ENCODE measurements around the gene DIPK1A.

Gene DIPK1A

DNA sequence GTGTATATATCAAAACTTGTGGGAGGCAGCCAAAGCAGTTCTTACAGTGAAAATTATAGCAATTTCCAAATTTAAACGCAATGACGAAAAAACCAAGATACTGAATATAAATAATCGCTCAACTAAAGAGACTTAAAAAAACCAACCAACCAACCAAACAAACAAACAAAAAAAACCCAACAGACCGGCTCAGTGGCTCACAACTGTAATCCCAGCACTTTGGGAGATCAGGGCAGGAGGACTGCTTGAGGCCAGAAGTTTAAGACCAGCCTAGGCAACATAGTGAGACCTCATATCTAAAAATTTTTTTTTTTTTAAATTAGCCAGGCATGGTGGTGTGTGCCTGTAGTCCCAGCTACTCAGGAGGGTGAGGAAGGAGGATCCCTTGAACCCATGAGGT lies 106.0 kb downstream of the DIPK1A start:
- H2AK5ac ChIP-seq (ENCODE audit: low read length), result no peak overlapping the region
- 100% methylated on average over 1 of the region's 4 CpGs for WGBS (ENCODE audit: extremely low coverage, insufficient coverage, insufficient read length)
- H2BK5ac ChIP-seq (ENCODE audit: low read depth, low read length, poor library complexity), result no peak overlapping the region

GRCh38 chr1:92854101-92854785 lies 107.0 kb downstream of the DIPK1A start:
- Histone ChIP-seq H3K23ac (ENCODE audit: low read length) (no peak overlapping the region), H3K4me3 (ENCODE audit: low read depth, low read length) (no peak overlapping the region), H3K18ac (ENCODE audit: low read length) (no peak overlapping the region), H3K36me3 (ENCODE audit: control insufficient read depth in 1 of 2, insufficient read depth in 2 of 2, low read length in 2 of 2) (peaks cover 0 to 2% of the 10 kb centered on the region in 2 experiments), H3K9ac (ENCODE audit: low read length) (no peak overlapping the region), H2BK120ac (ENCODE audit: insufficient read depth, low read length, poor library complexity) (no peak overlapping the region), H2BK5ac (ENCODE audit: low read depth, low read length, poor library complexity) (no peak overlapping the region), H3K4me2 (ENCODE audit: low read length) (no peak overlapping the region), H3K4me1 (ENCODE audit: control insufficient read depth in 1 of 2, insufficient read depth in 2 of 2, low read length in 2 of 2) (no peaks in the 10 kb centered on the region), H3K27me3 (ENCODE audit: insufficient read depth, low read length) (no peaks in the 10 kb centered on the region), H2AK5ac (ENCODE audit: low read length) (no peak overlapping the region), H3K27ac (ENCODE audit: low read depth, low read length) (no peak overlapping the region), H2BK12ac (ENCODE audit: low read length) (no peak overlapping the region), H2AFZ (ENCODE audit: insufficient read depth, low read length, poor library complexity) (no peak overlapping the region), H4K12ac (ENCODE audit: low read depth, low read length) (no peak overlapping the region), H3K9me3 (ENCODE audit: insufficient read depth, low read depth, low read length) (no peaks in the 10 kb centered on the region), H4K8ac (ENCODE audit: low read depth, low read length) (no peak overlapping the region), H4K91ac (ENCODE audit: low read depth, low read length) (no peak overlapping the region), H3K79me2 (ENCODE audit: control insufficient read depth, insufficient read depth, low read length, poor library complexity) (no peaks in the 10 kb centered on the region), H3K79me1 (ENCODE audit: low read length) (no peaks in the 10 kb centered on the region), H3K14ac (ENCODE audit: low read length) (no peak overlapping the region), H3K4ac (ENCODE audit: low read depth, low read length) (no peak overlapping the region)
- peak; percentile 18 to 55 for DNase-seq

More for the DNA sequence above, 106.0 kb downstream of the DIPK1A start:
- no peak overlapping the region for H2BK12ac ChIP-seq (ENCODE audit: low read length)
- H4K8ac ChIP-seq (ENCODE audit: low read depth, low read length), result no peak overlapping the region
- H3K27me3 ChIP-seq (ENCODE audit: insufficient read depth, low read length), result no peaks in the 10 kb centered on the region
- H3K4me1 ChIP-seq (ENCODE audit: control insufficient read depth in 1 of 2, insufficient read depth in 2 of 2, low read length in 2 of 2), result no peaks in the 10 kb centered on the region
- no peaks in the 10 kb centered on the region for H3K9me3 ChIP-seq (ENCODE audit: insufficient read depth, low read depth, low read length)
- no peaks in the 10 kb centered on the region for H3K79me2 ChIP-seq (ENCODE audit: control insufficient read depth, insufficient read depth, low read length, poor library complexity)
- no peak overlapping the region for H3K23ac ChIP-seq (ENCODE audit: low read length)
- no peak overlapping the region for H3K14ac ChIP-seq (ENCODE audit: low read length)
- H3K4ac ChIP-seq (ENCODE audit: low read depth, low read length), result no peak overlapping the region
- no peak overlapping the region for H3K4me3 ChIP-seq (ENCODE audit: low read depth, low read length)
- no peak overlapping the region for H2BK120ac ChIP-seq (ENCODE audit: insufficient read depth, low read length, poor library complexity)
- no peak overlapping the region for H3K27ac ChIP-seq (ENCODE audit: low read depth, low read length)
- H4K91ac ChIP-seq (ENCODE audit: low read depth, low read length), result no peak overlapping the region
- no peak overlapping the region for H3K4me2 ChIP-seq (ENCODE audit: low read length)
- peak; percentile 75 to 88 for DNase-seq
- H4K12ac ChIP-seq (ENCODE audit: low read depth, low read length), result no peak overlapping the region
- H3K79me1 ChIP-seq (ENCODE audit: low read length), result no peaks in the 10 kb centered on the region
- H3K18ac ChIP-seq (ENCODE audit: low read length), result no peak overlapping the region
- no peak overlapping the region for H3K9ac ChIP-seq (ENCODE audit: low read length)
- H3K36me3 ChIP-seq (ENCODE audit: control insufficient read depth in 1 of 2, insufficient read depth in 2 of 2, low read length in 2 of 2), result no peaks in the 10 kb centered on the region
- no peak overlapping the region for H2AFZ ChIP-seq (ENCODE audit: insufficient read depth, low read length, poor library complexity)

GRCh38 chr1:92853299-92853698 lies 108.0 kb downstream of the DIPK1A start:
- no peaks in the 10 kb centered on the region for H3K27me3 ChIP-seq (ENCODE audit: insufficient read depth, low read length)
- no peaks in the 10 kb centered on the region for H3K4me1 ChIP-seq (ENCODE audit: control insufficient read depth in 1 of 2, insufficient read depth in 2 of 2, low read length in 2 of 2)
- H3K27ac ChIP-seq (ENCODE audit: low read depth, low read length), result no peak overlapping the region
- H3K9ac ChIP-seq (ENCODE audit: low read length), result no peak overlapping the region
- no peaks in the 10 kb centered on the region for H3K9me3 ChIP-seq (ENCODE audit: insufficient read depth, low read depth, low read length)
- no CpG with 5 or more reads among the region's 2 CpGs for WGBS (ENCODE audit: extremely low coverage, insufficient coverage, insufficient read length)
- no peak overlapping the region for H2AK5ac ChIP-seq (ENCODE audit: low read length)
- no peak overlapping the region for H4K91ac ChIP-seq (ENCODE audit: low read depth, low read length)
- no peak overlapping the region for H4K12ac ChIP-seq (ENCODE audit: low read depth, low read length)
- no peak overlapping the region for H3K4me3 ChIP-seq (ENCODE audit: low read depth, low read length)
- no peaks in the 10 kb centered on the region for H3K79me1 ChIP-seq (ENCODE audit: low read length)
- H3K4me2 ChIP-seq (ENCODE audit: low read length), result no peak overlapping the region
- H3K4ac ChIP-seq (ENCODE audit: low read depth, low read length), result no peak overlapping the region
- H3K14ac ChIP-seq (ENCODE audit: low read length), result no peak overlapping the region
- no peak overlapping the region for H2AFZ ChIP-seq (ENCODE audit: insufficient read depth, low read length, poor library complexity)
- no peak overlapping the region for H3K18ac ChIP-seq (ENCODE audit: low read length)
- H3K79me2 ChIP-seq (ENCODE audit: control insufficient read depth, insufficient read depth, low read length, poor library complexity), result no peaks in the 10 kb centered on the region
- no peak overlapping the region for H2BK5ac ChIP-seq (ENCODE audit: low read depth, low read length, poor library complexity)
- H2BK120ac ChIP-seq (ENCODE audit: insufficient read depth, low read length, poor library complexity), result no peak overlapping the region
- H3K36me3 ChIP-seq (ENCODE audit: control insufficient read depth in 1 of 2, insufficient read depth in 2 of 2, low read length in 2 of 2), result peaks cover 0 to 2% of the 10 kb centered on the region in 2 experiments
- no peak overlapping the region for H3K23ac ChIP-seq (ENCODE audit: low read length)
- peak in 1 of 2 donors; percentile 6 for DNase-seq
- no peak overlapping the region for H4K8ac ChIP-seq (ENCODE audit: low read depth, low read length)
- H2BK12ac ChIP-seq (ENCODE audit: low read length), result no peak overlapping the region

DNA sequence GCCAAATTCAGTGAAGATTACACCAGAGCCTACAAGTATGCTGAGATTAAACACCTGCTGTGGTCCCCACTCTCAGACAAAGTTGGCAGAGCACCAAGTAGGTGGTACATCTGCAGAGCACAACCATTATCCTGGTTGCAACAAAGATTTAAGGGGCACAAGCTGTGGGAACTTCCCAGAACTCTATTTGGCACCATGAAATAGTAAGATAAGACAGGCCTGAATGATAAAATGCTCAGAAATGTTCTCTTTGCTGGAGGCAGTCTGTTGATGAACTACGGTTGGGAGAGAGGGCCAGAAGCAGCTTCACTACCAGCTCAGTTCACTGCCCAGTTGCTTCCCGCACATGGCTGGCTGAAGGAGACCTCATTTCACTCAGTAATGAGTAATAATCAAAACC lies 109.5 kb downstream of the DIPK1A start:
- no peak overlapping the region for H3K14ac ChIP-seq (ENCODE audit: low read length)
- H3K4me1 ChIP-seq (ENCODE audit: control insufficient read depth in 1 of 2, insufficient read depth in 2 of 2, low read length in 2 of 2), result no peaks in the 10 kb centered on the region
- no peak overlapping the region for H3K23ac ChIP-seq (ENCODE audit: low read length)
- no peak overlapping the region for H2AFZ ChIP-seq (ENCODE audit: insufficient read depth, low read length, poor library complexity)
- no peaks in the 10 kb centered on the region for H3K79me2 ChIP-seq (ENCODE audit: control insufficient read depth, insufficient read depth, low read length, poor library complexity)
- no peak overlapping the region for H4K12ac ChIP-seq (ENCODE audit: low read depth, low read length)
- WGBS (ENCODE audit: extremely low coverage, insufficient coverage, insufficient read length), result no CpG with 5 or more reads among the region's 2 CpGs
- no peak overlapping the region for H2BK12ac ChIP-seq (ENCODE audit: low read length)
- H3K9me3 ChIP-seq (ENCODE audit: insufficient read depth, low read depth, low read length), result no peaks in the 10 kb centered on the region
- no peak overlapping the region for H3K27ac ChIP-seq (ENCODE audit: low read depth, low read length)
- H3K4me3 ChIP-seq (ENCODE audit: low read depth, low read length), result no peak overlapping the region
- no peaks in the 10 kb centered on the region for H3K79me1 ChIP-seq (ENCODE audit: low read length)
- no peak overlapping the region for H3K4me2 ChIP-seq (ENCODE audit: low read length)
- no peak overlapping the region for H4K91ac ChIP-seq (ENCODE audit: low read depth, low read length)
- no peak overlapping the region for H3K9ac ChIP-seq (ENCODE audit: low read length)
- H3K18ac ChIP-seq (ENCODE audit: low read length), result no peak overlapping the region
- peak; percentile 67 to 71 for DNase-seq
- H3K4ac ChIP-seq (ENCODE audit: low read depth, low read length), result no peak overlapping the region
- H2AK5ac ChIP-seq (ENCODE audit: low read length), result no peak overlapping the region
- H3K36me3 ChIP-seq (ENCODE audit: control insufficient read depth in 1 of 2, insufficient read depth in 2 of 2, low read length in 2 of 2), result peaks cover 0 to 2% of the 10 kb centered on the region in 2 experiments
- no peak overlapping the region for H4K8ac ChIP-seq (ENCODE audit: low read depth, low read length)
- H2BK120ac ChIP-seq (ENCODE audit: insufficient read depth, low read length, poor library complexity), result no peak overlapping the region
- H3K27me3 ChIP-seq (ENCODE audit: insufficient read depth, low read length), result no peaks in the 10 kb centered on the region
- H2BK5ac ChIP-seq (ENCODE audit: low read depth, low read length, poor library complexity), result no peak overlapping the region
